Measurements from ENCODE around the gene AOPEP. TPM values are rescaled to one million over a fixed set of nuclear protein-coding genes. Genes with fewer than 3 reads are reported as not detected.

AOPEP gene
- total and polyA plus RNA-seq, 2 of the 13 experiments (the other 11 are each of a cell fraction or from before 2014, with no cell fraction given), result 22.2 to 41.6 TPM

GRCh38 chr9:94867281-94867841, 140.9 kb downstream of the AOPEP start (continued):
- TF ChIP-seq HNF1B (CRISPR knock-in tag; IDR thresholded peaks at IDR 0.05), result peak; percentile 55; the same call in 1 of the 2 replicates
- no peak for TF ChIP-seq NBN (conservative IDR thresholded peaks at IDR 0.05)
- peak; percentile 44; the same call in 1 of the 2 replicates for TF ChIP-seq MEF2D (CRISPR knock-in tag; IDR thresholded peaks at IDR 0.05)
- no peak for TF ChIP-seq CENPBD1 (CRISPR knock-in tag; IDR thresholded peaks at IDR 0.05; ENCODE audit: borderline replicate concordance, low read depth)
- TF ChIP-seq ZNF24 (IDR thresholded peaks at IDR 0.05), result no peak
- TF ChIP-seq ZNF557 (CRISPR knock-in tag; IDR thresholded peaks at IDR 0.05), result no peak
- no peak for TF ChIP-seq ZNF550 (CRISPR knock-in tag; IDR thresholded peaks at IDR 0.05; ENCODE audit: borderline replicate concordance)
- no peak for TF ChIP-seq ZFP36L1 (CRISPR knock-in tag; IDR thresholded peaks at IDR 0.05)
- 0 out of 2 replicates have a peak, but pooled peaks have one; percentile 19 for TF ChIP-seq ZNF556 (CRISPR knock-in tag; IDR thresholded peaks at IDR 0.05; ENCODE audit: borderline replicate concordance)
- no peak for TF ChIP-seq SNRNP70 (IDR thresholded peaks at IDR 0.05; ENCODE audit: low read depth, low read length)
- no peak for TF ChIP-seq ZNF318 (CRISPR knock-in tag; IDR thresholded peaks at IDR 0.05)
- TF ChIP-seq EZH2 (conservative IDR thresholded peaks at IDR 0.05; ENCODE audit: low read depth, low read length), result no peak
- no peak for TF ChIP-seq SMARCC2 (IDR thresholded peaks at IDR 0.05)
- no peak for TF ChIP-seq ZBTB1 (CRISPR knock-in tag; IDR thresholded peaks at IDR 0.05; ENCODE audit: borderline replicate concordance)
- TF ChIP-seq ATM (IDR thresholded peaks at IDR 0.05; ENCODE audit: borderline replicate concordance), result no peak; the same call in 1 of the 2 replicates
- TF ChIP-seq HNRNPH1 (optimal IDR thresholded peaks at IDR 0.05; ENCODE audit: low read depth, low read length), result no peak
- no peak for TF ChIP-seq THAP9 (CRISPR knock-in tag; IDR thresholded peaks at IDR 0.05; ENCODE audit: borderline replicate concordance)
